Measurements from ENCODE around the gene GCK.

GCK gene

GRCh38 chr7:44114586-44115310 lies 74.5 kb downstream of the GCK start:
- ATAC-seq: no peak

GRCh38 chr7:44113764-44114354 lies 75.4 kb downstream of the GCK start:
- no peak for ATAC-seq

GRCh38 chr7:44112997-44113763 lies 76.1 kb downstream of the GCK start:
- ATAC-seq: no peak

GRCh38 chr7:44112231-44112996 lies 76.8 kb downstream of the GCK start:
- no peak for ATAC-seq

GRCh38 chr7:44111761-44112160 lies 77.5 kb downstream of the GCK start:
- no peak for ATAC-seq

- ATAC-seq: no peak
These were observed 78.3 kb downstream of the GCK start for GRCh38 chr7:44110719-44111635.

GRCh38 chr7:44109991-44110390 lies 79.2 kb downstream of the GCK start:
- no peak for ATAC-seq

- peak; percentile 24 to 32 for ATAC-seq
These were observed 80.2 kb downstream of the GCK start for GRCh38 chr7:44108768-44109750.

- no peak for ATAC-seq
These were observed 81.1 kb downstream of the GCK start for GRCh38 chr7:44107961-44108767.

GRCh38 chr7:44107116-44107960 lies 81.9 kb downstream of the GCK start:
- no peak for ATAC-seq

GRCh38 chr7:44106311-44107065 lies 82.8 kb downstream of the GCK start:
- ATAC-seq: no peak

GRCh38 chr7:44105832-44106231 lies 83.4 kb downstream of the GCK start:
- no peak for ATAC-seq

- peak; percentile 10 to 12 for ATAC-seq
These were observed 84.1 kb downstream of the GCK start for GRCh38 chr7:44104860-44105771.

- ATAC-seq: peak; percentile 42 to 44
These were observed 85.0 kb downstream of the GCK start, which contains the start of gene AEBP1 for GRCh38 chr7:44103923-44104859. Gene AEBP1, plus strand, starts transcription at chr7:44104345. Its CDS starts 321 bp downstream, at chr7:44104666.

GRCh38 chr7:44103566-44103922 lies 85.7 kb downstream of the GCK start:
- no peak for ATAC-seq
